Kidney (tissue), 14 donors: ENCODE measurements around the gene ANO1. TPM values are rescaled to one million over a fixed set of nuclear protein-coding genes. Genes with fewer than 3 reads are reported as not detected.

Experiments
- DNase-seq, 5 donors: peaks; one replicate each; pipeline ENCODE4 v3.0.0-alpha.2; 2013 to 2020
- FAIRE-seq: peaks from 2 replicates; lab custom pipeline; 2012; peaks lifted over from hg19 to GRCh38; lab: Jason Lieb, UNC
- H3K27ac ChIP-seq, 2 donors: one replicate each; pipeline ENCODE4 v1.7.0; 2013; ENCODE audit warnings: low read depth in 2 of 2, low read length in 2 of 2, inconsistent platforms in 1 of 2
- H3K27me3 ChIP-seq: one replicate; pipeline ENCODE4 v1.7.1; 2013; ENCODE audit warnings: low read length, inconsistent platforms; ENCODE audit not compliant: control insufficient read depth, insufficient read depth
- H3K36me3 ChIP-seq, 3 donors: one replicate each; pipeline versions ENCODE4 v1.7.0 to v1.7.1; 2013; ENCODE audit warnings: low read length in 3 of 3, control low read depth in 1 of 3, inconsistent platforms in 1 of 3; ENCODE audit not compliant: insufficient read depth in 3 of 3, control insufficient read depth in 2 of 3
- H3K4me1 ChIP-seq, 3 donors: one replicate each; pipeline versions ENCODE4 v1.7.0 to v1.7.1; 2013; ENCODE audit warnings: low read length in 3 of 3, inconsistent platforms in 1 of 3, low read depth in 1 of 3; ENCODE audit not compliant: control insufficient read depth in 2 of 3, insufficient read depth in 2 of 3
- H3K4me3 ChIP-seq, 3 donors: one replicate each; pipeline versions ENCODE4 v1.7.0 to v1.8.1; 2013; ENCODE audit warnings: low read length in 3 of 3, control low read depth in 1 of 3, inconsistent platforms in 1 of 3
- H3K9ac ChIP-seq, 3 donors: one replicate each; pipeline versions ENCODE4 v1.7.0 to v1.7.1; 2013; ENCODE audit warnings: low read length in 3 of 3, control low read depth in 1 of 3, inconsistent platforms in 1 of 3
- H3K9me3 ChIP-seq, 3 donors: one replicate each; pipeline versions ENCODE4 v1.7.0 to v1.7.1; 2013; ENCODE audit warnings: low read length in 3 of 3, control low read depth in 1 of 3, inconsistent platforms in 1 of 3; ENCODE audit not compliant: control insufficient read depth in 2 of 3, insufficient read depth in 1 of 3
- intact Hi-C: fragments of 100-400 bp; cut with DNase I; formaldehyde crosslinking; loops from one replicate; pipeline ENCODE4 v1.11.1; 2022
- polyA plus RNA-seq: library from polyadenylated mRNA; stranded (reverse); fragments of 350-450 nt; fragmentation: Illumina TruSeq; extraction: RNeasy Lipid Tissue Mini Kit (QIAGEN cat#74804); gene quantifications from one replicate; pipeline ENCODE4 v1.2.3, GENCODE V29; 2014; ENCODE audit warnings: low read depth, low replicate concordance; ENCODE audit not compliant: insufficient read depth
- total RNA-seq: library from RNA; stranded (reverse); fragmentation: NEBNext Ultra II Directional; extraction: Animal tissue kit (Norgen Biotek cat#: 25700); gene quantifications from one replicate; pipeline ENCODE4 v1.2.1, GENCODE V29; 2021
- TF ChIP-seq, protein P1 (sequence below): IDR thresholded peaks from 3 replicates; pipeline ENCODE4 v1.5.1; 2012; ENCODE audit warnings: mild to moderate bottlenecking, moderate library complexity, borderline replicate concordance; ENCODE audit not compliant: insufficient read depth; ENCODE audit errors: extremely low read depth
- donor health status: control.
- donor health status: control.
- donor health status: control.
- donor health status: control.
- donor health status: control.
- donor health status: DM: yes; HTN: yes; CAD: no.
- donor health status: Normal renal cell carcinoma (clear cell type).

Gene ANO1
- total and polyA plus RNA-seq, 2 donors from 2014 or later: 2.0 to 15.1 TPM

DNA sequence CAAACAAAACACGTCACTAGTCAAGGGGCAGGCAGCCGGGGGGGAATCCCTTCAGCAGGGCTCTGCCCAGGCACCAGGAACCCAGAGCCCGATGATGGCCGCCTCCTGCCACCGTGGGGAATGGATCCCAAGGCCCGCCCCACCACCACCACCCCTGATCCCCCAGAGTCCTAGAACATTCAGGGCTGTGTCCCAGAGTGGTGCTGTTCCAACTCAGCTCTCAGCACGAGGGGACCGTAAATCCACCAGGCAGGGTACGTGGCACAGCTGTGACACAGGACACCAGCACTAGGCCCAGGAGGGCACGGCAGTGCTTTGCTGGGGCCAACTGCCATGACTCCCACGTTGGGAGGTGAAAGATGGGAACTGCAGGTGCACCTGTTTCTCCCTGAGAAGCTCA, 29.6 kb downstream of the ANO1 start:
- intact Hi-C loops: no loop called here
- no peak overlapping the region for H3K27ac ChIP-seq

DNA sequence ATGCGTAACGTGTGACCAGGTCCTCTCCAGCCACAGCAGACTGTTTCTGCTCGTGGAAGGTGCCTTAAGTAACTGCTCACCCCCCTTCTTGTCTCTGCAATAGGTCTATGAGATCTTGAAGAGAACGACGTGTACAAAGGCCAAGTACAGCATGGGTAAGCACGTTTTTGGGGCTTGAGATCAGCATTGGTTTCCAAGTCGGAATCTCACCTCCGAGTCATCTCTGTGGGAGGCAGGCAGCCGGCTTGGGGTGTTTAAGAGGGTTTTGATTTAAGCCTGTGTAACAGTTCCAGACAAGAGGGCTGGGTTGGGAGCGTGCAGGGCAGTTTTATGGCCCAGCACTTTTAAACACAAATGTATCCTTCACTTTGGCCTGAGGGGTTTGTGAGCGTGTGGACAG, 30.1 kb downstream of the ANO1 start:
- H3K9ac ChIP-seq: no peak overlapping the region
- intact Hi-C loops: no loop called here

More for the DNA sequence above, 29.6 kb downstream of the ANO1 start:
- DNase-seq (peak in 3 of 5 donors; percentile 52 to 65 (median 53)), FAIRE-seq (no peak)
- Histone ChIP-seq H3K9ac (no peak overlapping the region), H3K4me3 (no peak overlapping the region), H3K4me1 (peaks cover 0 to 3% (median 2%) of the 10 kb centered on the region in 3 donors), H3K27me3 (no peaks in the 10 kb centered on the region), H3K36me3 (no peaks in the 10 kb centered on the region), H3K9me3 (no peaks in the 10 kb centered on the region)
- TF ChIP-seq, protein P1, sequence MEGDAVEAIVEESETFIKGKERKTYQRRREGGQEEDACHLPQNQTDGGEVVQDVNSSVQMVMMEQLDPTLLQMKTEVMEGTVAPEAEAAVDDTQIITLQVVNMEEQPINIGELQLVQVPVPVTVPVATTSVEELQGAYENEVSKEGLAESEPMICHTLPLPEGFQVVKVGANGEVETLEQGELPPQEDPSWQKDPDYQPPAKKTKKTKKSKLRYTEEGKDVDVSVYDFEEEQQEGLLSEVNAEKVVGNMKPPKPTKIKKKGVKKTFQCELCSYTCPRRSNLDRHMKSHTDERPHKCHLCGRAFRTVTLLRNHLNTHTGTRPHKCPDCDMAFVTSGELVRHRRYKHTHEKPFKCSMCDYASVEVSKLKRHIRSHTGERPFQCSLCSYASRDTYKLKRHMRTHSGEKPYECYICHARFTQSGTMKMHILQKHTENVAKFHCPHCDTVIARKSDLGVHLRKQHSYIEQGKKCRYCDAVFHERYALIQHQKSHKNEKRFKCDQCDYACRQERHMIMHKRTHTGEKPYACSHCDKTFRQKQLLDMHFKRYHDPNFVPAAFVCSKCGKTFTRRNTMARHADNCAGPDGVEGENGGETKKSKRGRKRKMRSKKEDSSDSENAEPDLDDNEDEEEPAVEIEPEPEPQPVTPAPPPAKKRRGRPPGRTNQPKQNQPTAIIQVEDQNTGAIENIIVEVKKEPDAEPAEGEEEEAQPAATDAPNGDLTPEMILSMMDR: no peak

DNA sequence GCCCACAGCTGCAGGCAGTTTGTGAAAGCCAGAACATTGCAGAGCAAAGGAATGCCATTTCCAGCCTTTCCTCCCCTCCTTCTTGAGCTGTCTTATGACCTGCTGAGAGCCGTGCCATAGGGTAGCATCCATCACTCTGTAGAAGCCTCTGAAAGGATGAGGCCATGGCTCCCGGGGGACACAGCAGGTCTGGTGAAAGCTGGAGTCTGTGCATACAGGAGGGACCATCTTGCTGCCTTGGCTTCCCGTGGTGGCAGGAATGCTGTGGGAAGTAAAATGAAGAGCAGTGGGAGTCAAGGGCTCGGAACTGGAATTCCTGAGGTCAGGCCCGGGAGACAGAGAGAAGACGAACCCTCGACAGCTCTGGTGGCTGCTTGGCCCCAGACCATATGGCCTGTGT, 30.9 kb downstream of the ANO1 start:
- FAIRE-seq (no peak), DNase-seq (peak in 3 of 5 donors; percentile 47 to 85 (median 71))
- H3K4me3 ChIP-seq: no peak overlapping the region
- H3K27ac ChIP-seq: no peak overlapping the region
- intact Hi-C loops: no loop called here
- TF ChIP-seq, protein P1: no peak
- no peak overlapping the region for H3K9ac ChIP-seq
- H3K36me3 ChIP-seq: no peaks in the 10 kb centered on the region
- no peaks in the 10 kb centered on the region for H3K27me3 ChIP-seq
- H3K4me1 ChIP-seq: peaks cover 0 to 3% (median 2%) of the 10 kb centered on the region in 3 donors
- H3K9me3 ChIP-seq: no peaks in the 10 kb centered on the region

More for the DNA sequence above, 30.1 kb downstream of the ANO1 start:
- Histone ChIP-seq H3K27me3 (no peaks in the 10 kb centered on the region), H3K36me3 (no peaks in the 10 kb centered on the region), H3K27ac (no peak overlapping the region), H3K4me3 (no peak overlapping the region), H3K4me1 (peaks cover 0 to 3% (median 2%) of the 10 kb centered on the region in 3 donors), H3K9me3 (no peaks in the 10 kb centered on the region)
- DNase-seq (peak in 3 of 5 donors; percentile 57 to 83 (median 63)), FAIRE-seq (no peak)
- TF ChIP-seq, protein P1: no peak

DNA sequence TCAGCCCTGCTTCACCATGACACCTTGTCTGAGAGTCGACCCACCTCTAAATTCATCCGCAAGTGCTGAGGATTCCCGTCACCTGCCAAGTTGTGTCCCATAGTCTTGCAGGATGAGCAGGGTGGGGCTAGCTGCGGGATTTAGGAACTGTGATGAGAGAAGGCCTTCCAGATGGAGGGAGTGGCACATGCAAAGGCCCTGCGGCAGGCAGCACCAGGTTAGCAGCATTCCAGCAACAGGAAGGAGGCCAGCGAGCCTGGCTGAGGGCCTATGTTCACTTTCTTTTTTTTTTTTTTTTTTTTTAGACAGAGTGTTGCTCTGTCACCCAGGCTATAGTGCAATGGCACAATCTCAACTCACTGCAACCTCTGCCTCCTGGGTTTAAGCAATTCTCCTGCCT, 31.8 kb downstream of the ANO1 start:
- FAIRE-seq: no peak
- Histone ChIP-seq H3K27me3 (no peaks in the 10 kb centered on the region), H3K4me1 (peaks cover 0 to 3% (median 2%) of the 10 kb centered on the region in 3 donors), H3K9me3 (no peaks in the 10 kb centered on the region), H3K27ac (no peak overlapping the region), H3K4me3 (no peak overlapping the region), H3K36me3 (no peaks in the 10 kb centered on the region), H3K9ac (no peak overlapping the region)
- intact Hi-C loops: no loop called here
- TF ChIP-seq, protein P1: no peak
- DNase-seq: no peak
